Neural cell (in vitro differentiated cells): ENCODE results near the gene CST9. TPM values are rescaled to one million over a fixed set of nuclear protein-coding genes. Genes with fewer than 3 reads are reported as not detected.

ENCODE experiments used
- H2AFZ ChIP-seq: fragments of 200-600, 300-800 bp; sonication (generic), shearing (Covaris generic); 2 replicates; pipeline ENCODE4 v1.6.0; 2014; ENCODE audit warnings: low read depth, mild to moderate bottlenecking, antibody characterized with exemption, low read length, moderate library complexity
- H3F3A ChIP-seq: fragments of 200-600 bp; shearing (Covaris generic); 2 replicates; pipeline ENCODE4 v1.6.1; 2016; ENCODE audit warnings: mild to moderate bottlenecking, moderate library complexity, mixed read lengths, antibody characterized with exemption, low read length; ENCODE audit not compliant: insufficient read depth, poor library complexity, severe bottlenecking
- H3K27ac ChIP-seq: fragments of 200-600, 300-800 bp; sonication (generic), shearing (Covaris generic); 2 replicates; pipeline ENCODE4 v1.5.1; 2014; ENCODE audit warnings: mild to moderate bottlenecking, low read length, moderate library complexity
- H3K27me3 ChIP-seq: fragments of 300-800, 200-600 bp; sonication (generic), shearing (Covaris generic); 2 replicates; pipeline ENCODE4 v1.6.0; 2014; ENCODE audit warnings: mild to moderate bottlenecking, low read depth, low read length, moderate library complexity; ENCODE audit not compliant: insufficient read depth
- H3K36me3 ChIP-seq: fragments of 300-800, 200-600 bp; sonication (generic), shearing (Covaris generic); 2 replicates; pipeline ENCODE4 v1.5.1; 2014; ENCODE audit warnings: mild to moderate bottlenecking, antibody characterized with exemption, low read length, moderate library complexity; ENCODE audit not compliant: insufficient read depth
- H3K4me2 ChIP-seq: fragments of 300-800, 200-600 bp; sonication (generic), shearing (Covaris generic); 2 replicates; pipeline ENCODE4 v1.6.0; 2014; ENCODE audit warnings: mild to moderate bottlenecking, low read length
- H3K4me3 ChIP-seq: fragments of 300-800, 200-600 bp; sonication (generic), shearing (Covaris generic); 2 replicates; pipeline ENCODE4 v1.5.1; 2014; ENCODE audit warnings: mild to moderate bottlenecking, low read length, moderate library complexity
- H3K79me2 ChIP-seq: fragments of 200-600 bp; shearing (Covaris generic); replicated peaks from 2 replicates; pipeline ENCODE4 v1.6.0; 2014; ENCODE audit warnings: mild to moderate bottlenecking, low read length, moderate library complexity; ENCODE audit not compliant: insufficient read depth
- H3K9ac ChIP-seq: fragments of 300-800, 200-600 bp; sonication (generic), shearing (Covaris generic); 2 replicates; pipeline ENCODE4 v1.6.1; 2016; ENCODE audit warnings: mild to moderate bottlenecking, low read length, mixed read lengths
- H3K9me2 ChIP-seq: fragments of 200-600 bp; shearing (Covaris generic); 2 replicates; pipeline ENCODE4 v1.6.1; 2016; ENCODE audit warnings: mild to moderate bottlenecking, low read length, mixed read lengths; ENCODE audit not compliant: insufficient read depth
- H3K9me3 ChIP-seq: fragments of 200-600, 300-800 bp; sonication (generic), shearing (Covaris generic); 2 replicates; pipeline ENCODE4 v1.6.1; 2016; ENCODE audit warnings: mild to moderate bottlenecking, mixed run types, low read length, moderate library complexity, mixed read lengths
- H4K20me1 ChIP-seq: fragments of 200-600 bp; shearing (Covaris generic); 2 replicates; pipeline ENCODE4 v1.6.1; 2016; ENCODE audit warnings: mild to moderate bottlenecking, mixed run types; ENCODE audit not compliant: insufficient read depth
- EP300 ChIP-seq: fragments of 450-650 bp; conservative IDR thresholded peaks from 2 replicates; pipeline ENCODE4 v1.6.1; 2014; ENCODE audit warnings: antibody characterized with exemption, mild to moderate bottlenecking, moderate library complexity; ENCODE audit not compliant: poor library complexity, severe bottlenecking
- EZH2 ChIP-seq: fragments of 200-600, 300-800 bp; shearing (Covaris generic), sonication (generic); IDR thresholded peaks from 2 replicates; pipeline ENCODE4 v1.6.1; 2014; ENCODE audit warnings: antibody characterized with exemption, low read length, borderline replicate concordance, mild to moderate bottlenecking; ENCODE audit not compliant: insufficient read depth, poor library complexity, severe bottlenecking
- MXI1 ChIP-seq: fragments of 450-650 bp; conservative IDR thresholded peaks from 2 replicates; pipeline ENCODE4 v1.6.1; 2014; ENCODE audit warnings: antibody characterized with exemption, mild to moderate bottlenecking; ENCODE audit not compliant: poor library complexity, severe bottlenecking
- POLR2AphosphoS5 ChIP-seq: IDR thresholded peaks from 2 replicates; pipeline ENCODE4 v1.6.1; 2012
- RAD21 ChIP-seq: fragments of 450-650 bp; conservative IDR thresholded peaks from 2 replicates; pipeline ENCODE4 v1.6.1; 2014; ENCODE audit warnings: antibody characterized with exemption, mild to moderate bottlenecking, moderate library complexity
- SMC3 ChIP-seq: fragments of 450-650 bp; conservative IDR thresholded peaks from 2 replicates; pipeline ENCODE4 v1.6.1; 2014; ENCODE audit warnings: antibody characterized with exemption, mild to moderate bottlenecking, moderate library complexity; ENCODE audit not compliant: poor library complexity
- TAF1 ChIP-seq: IDR thresholded peaks from 2 replicates; pipeline ENCODE4 v1.6.1; 2012; ENCODE audit warnings: low read depth
- polyA plus RNA-seq: library from polyadenylated mRNA; depleted of rRNA; stranded (reverse); fragments of >200 nt; gene quantifications from 2 replicates; pipeline ENCODE4 v1.2.3, GENCODE V29; 2014
- TF ChIP-seq, protein P1 (sequence below): fragments of 450-650 bp; IDR thresholded peaks from 2 replicates; pipeline ENCODE4 v1.5.1; 2014; ENCODE audit warnings: antibody characterized with exemption, mild to moderate bottlenecking, moderate library complexity; ENCODE audit not compliant: poor library complexity, severe bottlenecking
- TF ChIP-seq, protein P2 (sequence below): IDR thresholded peaks from 2 replicates; pipeline ENCODE4 v1.6.1; 2012; ENCODE audit warnings: borderline replicate concordance

Gene CST9
- polyA plus RNA-seq, 1 donor from 2014 or later = not detected

DNA sequence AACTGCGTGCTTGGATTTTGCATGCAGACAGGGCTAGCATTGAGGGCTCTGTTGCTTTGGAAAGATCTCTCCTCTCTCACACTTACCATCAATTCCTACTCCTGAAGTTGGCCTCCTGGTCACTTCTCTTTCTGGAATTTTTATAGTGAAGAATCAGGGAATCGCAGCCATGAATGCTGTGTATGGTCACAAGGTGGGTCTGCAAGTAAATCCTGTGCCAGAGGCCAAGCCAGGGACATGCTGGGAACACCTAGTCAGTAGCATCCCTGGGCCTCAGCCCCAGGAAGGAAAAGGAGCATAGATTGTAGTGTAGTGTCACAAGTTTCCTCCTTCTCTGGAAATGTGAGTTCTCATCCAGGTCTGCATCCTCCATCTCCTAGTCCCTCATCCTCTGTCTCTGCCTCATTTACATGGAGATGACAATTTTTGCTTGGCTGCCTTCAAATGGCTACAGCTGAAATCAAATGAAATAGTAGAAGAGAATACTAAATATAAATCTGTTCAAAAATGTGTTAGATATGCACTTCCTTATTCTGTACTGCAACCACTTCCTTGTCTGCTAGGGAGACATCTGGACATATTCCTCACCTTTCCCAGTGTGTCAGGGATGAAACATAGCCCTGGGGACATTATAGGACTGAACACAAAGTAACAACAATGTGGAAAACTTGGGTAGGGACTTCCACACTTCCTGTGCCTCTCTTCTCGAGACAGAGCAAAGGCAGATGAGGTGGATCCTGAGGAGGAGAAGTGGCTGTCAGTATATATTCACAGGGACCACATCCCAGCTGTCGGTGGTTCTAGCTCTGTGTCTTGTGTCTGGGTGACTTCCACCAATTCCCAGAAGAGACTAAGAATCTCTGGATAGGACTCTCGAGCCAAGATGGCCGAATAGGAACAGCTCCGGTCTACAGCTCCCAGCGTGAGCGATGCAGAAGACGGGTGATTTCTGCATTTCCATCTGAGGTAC is 17.0 kb downstream of the CST9 start:
- no peak for TF ChIP-seq EP300
- no peak for TF ChIP-seq POLR2AphosphoS5
- no peak for TF ChIP-seq RAD21
- TF ChIP-seq MXI1 = no peak
- no peak for TF ChIP-seq SMC3
- TF ChIP-seq, protein P1, sequence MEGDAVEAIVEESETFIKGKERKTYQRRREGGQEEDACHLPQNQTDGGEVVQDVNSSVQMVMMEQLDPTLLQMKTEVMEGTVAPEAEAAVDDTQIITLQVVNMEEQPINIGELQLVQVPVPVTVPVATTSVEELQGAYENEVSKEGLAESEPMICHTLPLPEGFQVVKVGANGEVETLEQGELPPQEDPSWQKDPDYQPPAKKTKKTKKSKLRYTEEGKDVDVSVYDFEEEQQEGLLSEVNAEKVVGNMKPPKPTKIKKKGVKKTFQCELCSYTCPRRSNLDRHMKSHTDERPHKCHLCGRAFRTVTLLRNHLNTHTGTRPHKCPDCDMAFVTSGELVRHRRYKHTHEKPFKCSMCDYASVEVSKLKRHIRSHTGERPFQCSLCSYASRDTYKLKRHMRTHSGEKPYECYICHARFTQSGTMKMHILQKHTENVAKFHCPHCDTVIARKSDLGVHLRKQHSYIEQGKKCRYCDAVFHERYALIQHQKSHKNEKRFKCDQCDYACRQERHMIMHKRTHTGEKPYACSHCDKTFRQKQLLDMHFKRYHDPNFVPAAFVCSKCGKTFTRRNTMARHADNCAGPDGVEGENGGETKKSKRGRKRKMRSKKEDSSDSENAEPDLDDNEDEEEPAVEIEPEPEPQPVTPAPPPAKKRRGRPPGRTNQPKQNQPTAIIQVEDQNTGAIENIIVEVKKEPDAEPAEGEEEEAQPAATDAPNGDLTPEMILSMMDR = no peak
- TF ChIP-seq EZH2 = no peak
- TF ChIP-seq, protein P2, sequence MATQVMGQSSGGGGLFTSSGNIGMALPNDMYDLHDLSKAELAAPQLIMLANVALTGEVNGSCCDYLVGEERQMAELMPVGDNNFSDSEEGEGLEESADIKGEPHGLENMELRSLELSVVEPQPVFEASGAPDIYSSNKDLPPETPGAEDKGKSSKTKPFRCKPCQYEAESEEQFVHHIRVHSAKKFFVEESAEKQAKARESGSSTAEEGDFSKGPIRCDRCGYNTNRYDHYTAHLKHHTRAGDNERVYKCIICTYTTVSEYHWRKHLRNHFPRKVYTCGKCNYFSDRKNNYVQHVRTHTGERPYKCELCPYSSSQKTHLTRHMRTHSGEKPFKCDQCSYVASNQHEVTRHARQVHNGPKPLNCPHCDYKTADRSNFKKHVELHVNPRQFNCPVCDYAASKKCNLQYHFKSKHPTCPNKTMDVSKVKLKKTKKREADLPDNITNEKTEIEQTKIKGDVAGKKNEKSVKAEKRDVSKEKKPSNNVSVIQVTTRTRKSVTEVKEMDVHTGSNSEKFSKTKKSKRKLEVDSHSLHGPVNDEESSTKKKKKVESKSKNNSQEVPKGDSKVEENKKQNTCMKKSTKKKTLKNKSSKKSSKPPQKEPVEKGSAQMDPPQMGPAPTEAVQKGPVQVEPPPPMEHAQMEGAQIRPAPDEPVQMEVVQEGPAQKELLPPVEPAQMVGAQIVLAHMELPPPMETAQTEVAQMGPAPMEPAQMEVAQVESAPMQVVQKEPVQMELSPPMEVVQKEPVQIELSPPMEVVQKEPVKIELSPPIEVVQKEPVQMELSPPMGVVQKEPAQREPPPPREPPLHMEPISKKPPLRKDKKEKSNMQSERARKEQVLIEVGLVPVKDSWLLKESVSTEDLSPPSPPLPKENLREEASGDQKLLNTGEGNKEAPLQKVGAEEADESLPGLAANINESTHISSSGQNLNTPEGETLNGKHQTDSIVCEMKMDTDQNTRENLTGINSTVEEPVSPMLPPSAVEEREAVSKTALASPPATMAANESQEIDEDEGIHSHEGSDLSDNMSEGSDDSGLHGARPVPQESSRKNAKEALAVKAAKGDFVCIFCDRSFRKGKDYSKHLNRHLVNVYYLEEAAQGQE = no peak
- TF ChIP-seq TAF1 = no peak
- Histone ChIP-seq H3K4me3 (no peak overlapping the region), H3K4me2 (no peak overlapping the region), H3K9ac (no peak overlapping the region), H3K36me3 (no peaks in the 10 kb centered on the region), H2AFZ (no peak overlapping the region), H3K9me3 (no peaks in the 10 kb centered on the region), H4K20me1 (no peaks in the 10 kb centered on the region), H3K79me2 (no peaks in the 10 kb centered on the region), H3K27me3 (no peaks in the 10 kb centered on the region), H3K9me2 (no peaks in the 10 kb centered on the region), H3K27ac (no peak overlapping the region), H3F3A (no peaks in the 10 kb centered on the region)

DNA sequence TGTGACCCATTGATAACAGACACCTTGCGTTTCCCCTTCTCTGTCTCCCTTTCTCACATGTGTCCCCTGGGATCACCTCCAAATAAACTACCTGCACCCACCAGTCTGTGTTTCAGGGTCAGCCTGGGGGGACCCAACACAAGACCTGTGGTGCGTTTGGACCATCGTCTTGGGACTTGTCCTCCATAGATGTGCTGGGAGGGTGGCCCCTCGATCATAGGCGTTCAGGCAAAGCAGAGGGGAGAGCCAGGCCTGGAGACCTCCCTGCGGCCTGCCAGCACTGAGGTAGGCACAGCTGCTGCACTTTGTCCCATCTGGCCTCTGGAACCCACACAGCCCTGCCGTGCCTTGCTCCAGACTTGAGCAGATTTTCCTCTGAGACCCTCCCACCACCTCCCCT is 18.1 kb downstream of the CST9 start:
- Histone ChIP-seq H3K9me3 (no peaks in the 10 kb centered on the region), H3K36me3 (no peaks in the 10 kb centered on the region), H3K4me3 (no peak overlapping the region), H3F3A (no peaks in the 10 kb centered on the region), H3K9me2 (no peaks in the 10 kb centered on the region), H2AFZ (no peak overlapping the region), H3K9ac (no peak overlapping the region), H3K79me2 (no peaks in the 10 kb centered on the region), H3K27ac (no peak overlapping the region), H3K4me2 (no peak overlapping the region), H4K20me1 (no peaks in the 10 kb centered on the region), H3K27me3 (no peaks in the 10 kb centered on the region)
- no peak for TF ChIP-seq RAD21
- TF ChIP-seq SMC3 = no peak
- TF ChIP-seq POLR2AphosphoS5 = no peak
- no peak for TF ChIP-seq TAF1
- no peak for TF ChIP-seq MXI1
- TF ChIP-seq, protein P1 = no peak
- TF ChIP-seq, protein P2 = no peak
- TF ChIP-seq EP300 = no peak
- TF ChIP-seq EZH2 = no peak
